ENCODE results near the gene TBC1D13. TPM values are rescaled to one million over a fixed set of nuclear protein-coding genes. Genes with fewer than 3 reads are reported as not detected.

Gene TBC1D13
- total and polyA plus RNA-seq, 2 experiments from 2014 or later, result 8.3 to 19.4 TPM

GRCh38 chr9:128753627-128754026 is 33.4 kb upstream of the TBC1D13 start:
- H3K79me2 ChIP-seq (replicated peaks; ENCODE audit: insufficient read depth), result no peaks in the 10 kb centered on the region
- no peaks in the 10 kb centered on the region for H4K20me1 ChIP-seq (replicated peaks; ENCODE audit: insufficient read depth)
- no peaks in the 10 kb centered on the region for H3K9me2 ChIP-seq (ENCODE audit: insufficient read depth)
- no peaks in the 10 kb centered on the region for H3K4me1 Mint-ChIP-seq
- H3F3A ChIP-seq (replicated peaks; ENCODE audit: low read depth), result no peaks in the 10 kb centered on the region
- ATAC-seq, result no peak
- no peaks in the 10 kb centered on the region for H3K27me3 ChIP-seq (ENCODE audit: insufficient read depth)
- no peak overlapping the region for H2AFZ ChIP-seq
- no peak for DNase-seq (ENCODE audit: low spot score)
- H3K4me1 ChIP-seq (ENCODE audit: insufficient read depth), result no peaks in the 10 kb centered on the region
- H3K27ac Mint-ChIP-seq, result no peak overlapping the region
- no peak overlapping the region for H3K27ac ChIP-seq (ENCODE audit: low read depth)
- no peak overlapping the region for H3K4me3 ChIP-seq
- no peak overlapping the region for H3K4me3 Mint-ChIP-seq
- no peak for TF ChIP-seq EZH2phosphoT487 (IDR thresholded peaks at IDR 0.05; ENCODE audit: unreplicated experiment)
- no peaks in the 10 kb centered on the region for H3K9me3 Mint-ChIP-seq
- H3K36me3 Mint-ChIP-seq (ENCODE audit: low read depth), result no peaks in the 10 kb centered on the region
- no peak overlapping the region for H3K4me2 ChIP-seq
- H3K36me3 ChIP-seq (ENCODE audit: insufficient read depth), result no peaks in the 10 kb centered on the region
- H3K27me3 Mint-ChIP-seq (ENCODE audit: insufficient read depth, low read depth, poor library complexity), result peaks cover 11% of the 10 kb centered on the region

DNA sequence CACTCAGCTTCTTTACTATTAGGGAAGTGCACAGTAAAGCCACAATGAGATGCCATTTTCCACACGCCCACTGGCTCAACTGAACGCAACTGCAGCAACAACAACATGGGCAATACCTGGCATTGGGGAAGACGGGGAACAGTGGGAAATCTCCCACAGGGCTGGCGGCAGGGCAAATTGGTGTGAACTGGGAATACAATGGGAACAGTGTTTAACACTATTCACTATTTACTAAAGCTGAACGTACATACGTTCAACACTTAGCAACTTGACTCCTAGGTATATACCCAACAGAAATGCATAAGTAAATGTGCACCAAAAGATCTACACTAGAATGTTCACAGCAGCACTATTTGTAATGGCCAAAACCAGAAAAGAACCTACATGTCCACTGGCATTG is 29.5 kb upstream of the TBC1D13 start:
- Histone ChIP-seq H3K36me3 (ENCODE audit: insufficient read depth) (no peaks in the 10 kb centered on the region), H3K4me2 (no peak overlapping the region), H3K27ac (ENCODE audit: low read depth) (no peak overlapping the region), H4K20me1 (replicated peaks; ENCODE audit: insufficient read depth) (no peaks in the 10 kb centered on the region), H2AFZ (no peak overlapping the region), H3K4me1 (ENCODE audit: insufficient read depth) (no peaks in the 10 kb centered on the region), H3K79me2 (replicated peaks; ENCODE audit: insufficient read depth) (no peaks in the 10 kb centered on the region), H3K4me3 (no peak overlapping the region), H3F3A (replicated peaks; ENCODE audit: low read depth) (no peaks in the 10 kb centered on the region), H3K27me3 (ENCODE audit: insufficient read depth) (no peaks in the 10 kb centered on the region), H3K9me2 (ENCODE audit: insufficient read depth) (no peaks in the 10 kb centered on the region)
- ATAC-seq, result no peak
- TF ChIP-seq EZH2phosphoT487 (IDR thresholded peaks at IDR 0.05; ENCODE audit: unreplicated experiment) (no peak), ZNF331 (CRISPR knock-in tag; IDR thresholded peaks at IDR 0.05; ENCODE audit: low read depth) (no peak), STAT1 (IDR thresholded peaks at IDR 0.05; ENCODE audit: unreplicated experiment) (no peak), CTCF (conservative IDR thresholded peaks at IDR 0.05; ENCODE audit: low read depth in 2 of 2) (no peak), POLR2AphosphoS5 (IDR thresholded peaks at IDR 0.05; ENCODE audit: low read depth) (no peak), NANOG (IDR thresholded peaks at IDR 0.05; ENCODE audit: borderline replicate concordance) (no peak), ZNF462 (CRISPR knock-in tag; IDR thresholded peaks at IDR 0.05) (no peak), EZH2 (IDR thresholded peaks at IDR 0.05; ENCODE audit: low read depth, unreplicated experiment) (no peak)
- TF ChIP-seq, protein P1, sequence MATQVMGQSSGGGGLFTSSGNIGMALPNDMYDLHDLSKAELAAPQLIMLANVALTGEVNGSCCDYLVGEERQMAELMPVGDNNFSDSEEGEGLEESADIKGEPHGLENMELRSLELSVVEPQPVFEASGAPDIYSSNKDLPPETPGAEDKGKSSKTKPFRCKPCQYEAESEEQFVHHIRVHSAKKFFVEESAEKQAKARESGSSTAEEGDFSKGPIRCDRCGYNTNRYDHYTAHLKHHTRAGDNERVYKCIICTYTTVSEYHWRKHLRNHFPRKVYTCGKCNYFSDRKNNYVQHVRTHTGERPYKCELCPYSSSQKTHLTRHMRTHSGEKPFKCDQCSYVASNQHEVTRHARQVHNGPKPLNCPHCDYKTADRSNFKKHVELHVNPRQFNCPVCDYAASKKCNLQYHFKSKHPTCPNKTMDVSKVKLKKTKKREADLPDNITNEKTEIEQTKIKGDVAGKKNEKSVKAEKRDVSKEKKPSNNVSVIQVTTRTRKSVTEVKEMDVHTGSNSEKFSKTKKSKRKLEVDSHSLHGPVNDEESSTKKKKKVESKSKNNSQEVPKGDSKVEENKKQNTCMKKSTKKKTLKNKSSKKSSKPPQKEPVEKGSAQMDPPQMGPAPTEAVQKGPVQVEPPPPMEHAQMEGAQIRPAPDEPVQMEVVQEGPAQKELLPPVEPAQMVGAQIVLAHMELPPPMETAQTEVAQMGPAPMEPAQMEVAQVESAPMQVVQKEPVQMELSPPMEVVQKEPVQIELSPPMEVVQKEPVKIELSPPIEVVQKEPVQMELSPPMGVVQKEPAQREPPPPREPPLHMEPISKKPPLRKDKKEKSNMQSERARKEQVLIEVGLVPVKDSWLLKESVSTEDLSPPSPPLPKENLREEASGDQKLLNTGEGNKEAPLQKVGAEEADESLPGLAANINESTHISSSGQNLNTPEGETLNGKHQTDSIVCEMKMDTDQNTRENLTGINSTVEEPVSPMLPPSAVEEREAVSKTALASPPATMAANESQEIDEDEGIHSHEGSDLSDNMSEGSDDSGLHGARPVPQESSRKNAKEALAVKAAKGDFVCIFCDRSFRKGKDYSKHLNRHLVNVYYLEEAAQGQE (IDR thresholded peaks at IDR 0.05; ENCODE audit: unreplicated experiment), result no peak
- Mint-ChIP-seq H3K9me3 (no peaks in the 10 kb centered on the region), H3K36me3 (ENCODE audit: low read depth) (no peaks in the 10 kb centered on the region), H3K4me1 (no peaks in the 10 kb centered on the region), H3K27me3 (ENCODE audit: insufficient read depth, low read depth, poor library complexity) (peaks cover 6% of the 10 kb centered on the region), H3K4me3 (no peak overlapping the region), H3K27ac (no peak overlapping the region)
- no peak for DNase-seq (ENCODE audit: low spot score)
